Fibroblast of upper back skin (primary cell): Measurements from ENCODE around the gene NR1D1.
A peak's percentile ranks its signal among the peaks of the same experiment; 100 is the strongest.

Source experiments
- DNase-seq: peaks from one replicate; pipeline ENCODE4 v3.0.0-alpha.2; 2013

NR1D1 gene

DNA sequence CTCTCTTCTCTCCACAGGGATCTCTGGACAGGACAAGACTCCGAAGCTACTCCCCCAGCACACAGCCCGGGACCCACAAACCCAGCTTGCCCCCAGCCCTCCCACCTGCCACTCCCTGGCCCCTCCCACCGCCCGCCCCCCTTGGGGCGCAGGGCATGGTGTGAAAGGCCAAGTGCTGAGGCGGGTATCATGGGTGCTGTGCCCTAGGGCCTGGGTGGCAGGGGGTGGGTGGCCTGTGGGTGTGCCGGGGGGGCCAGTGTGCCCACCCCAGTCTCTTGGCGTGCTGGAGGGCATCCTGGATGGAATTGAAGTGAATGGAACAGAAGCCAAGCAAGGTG, 26.2 kb downstream of the NR1D1 start:
- no peak for DNase-seq

DNA sequence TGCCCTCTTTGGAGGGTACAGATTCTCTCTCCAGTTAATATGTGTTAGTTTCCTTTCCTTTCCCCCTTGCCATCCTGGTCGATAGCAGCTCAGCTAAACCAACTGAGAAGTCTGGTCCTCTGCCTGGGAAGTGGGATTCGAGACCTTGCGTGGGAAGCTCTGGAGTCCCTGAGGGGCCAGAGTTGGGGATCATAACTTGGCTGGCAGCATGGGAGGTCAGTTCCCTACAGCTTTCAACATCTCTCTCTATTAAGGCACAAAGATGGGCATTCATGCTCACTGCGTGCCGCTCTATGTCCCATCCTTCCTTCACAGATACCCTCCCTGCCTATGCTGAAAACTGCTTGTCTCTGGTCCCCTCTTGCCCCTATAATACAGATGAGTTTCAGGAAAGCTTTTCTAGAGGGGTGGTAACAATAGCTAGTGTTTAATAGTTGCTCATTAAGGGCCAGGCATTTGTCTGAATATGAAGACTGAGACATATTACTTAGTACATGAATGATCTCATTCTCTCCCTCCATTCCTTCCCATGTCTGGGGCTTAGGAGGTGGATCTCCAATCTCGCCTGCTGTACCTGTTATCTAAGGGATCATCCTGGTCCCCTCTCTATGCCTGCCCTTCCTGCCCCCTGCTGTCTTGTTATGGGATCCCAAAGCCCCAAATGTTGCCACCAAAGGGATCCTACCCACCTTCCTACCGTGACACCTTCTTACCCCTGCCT, 26.8 kb downstream of the NR1D1 start:
- no peak for DNase-seq

DNA sequence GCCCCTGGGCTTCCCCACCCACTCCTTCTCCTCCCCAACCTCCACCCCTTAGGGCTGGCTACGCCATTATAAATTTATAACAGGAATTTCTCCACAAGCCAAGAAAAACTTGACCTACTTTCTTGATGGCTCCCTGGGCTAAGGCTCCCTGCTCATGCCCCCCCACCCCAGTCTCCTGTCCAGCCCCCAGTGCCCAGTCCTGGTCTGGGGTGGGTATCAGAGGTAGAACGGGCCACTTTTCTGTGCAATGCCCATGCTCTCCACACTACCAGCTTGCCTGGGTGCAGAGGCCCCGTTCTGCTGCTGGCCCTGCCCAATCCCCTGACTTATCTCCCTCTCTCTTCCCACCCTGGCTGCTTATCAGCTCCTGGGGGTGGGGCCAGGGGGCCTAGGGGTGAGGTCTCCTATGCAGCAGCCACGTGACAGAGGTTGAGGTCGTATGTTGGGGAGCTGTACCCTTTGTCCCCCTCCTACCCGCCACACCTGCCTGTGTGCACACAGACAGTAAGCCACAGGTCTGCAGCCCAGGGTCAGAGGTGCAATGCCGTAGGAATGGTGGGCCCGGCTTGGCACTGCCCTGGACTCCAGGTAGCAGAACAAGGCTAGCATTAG, 27.5 kb downstream of the NR1D1 start:
- no peak for DNase-seq

DNA sequence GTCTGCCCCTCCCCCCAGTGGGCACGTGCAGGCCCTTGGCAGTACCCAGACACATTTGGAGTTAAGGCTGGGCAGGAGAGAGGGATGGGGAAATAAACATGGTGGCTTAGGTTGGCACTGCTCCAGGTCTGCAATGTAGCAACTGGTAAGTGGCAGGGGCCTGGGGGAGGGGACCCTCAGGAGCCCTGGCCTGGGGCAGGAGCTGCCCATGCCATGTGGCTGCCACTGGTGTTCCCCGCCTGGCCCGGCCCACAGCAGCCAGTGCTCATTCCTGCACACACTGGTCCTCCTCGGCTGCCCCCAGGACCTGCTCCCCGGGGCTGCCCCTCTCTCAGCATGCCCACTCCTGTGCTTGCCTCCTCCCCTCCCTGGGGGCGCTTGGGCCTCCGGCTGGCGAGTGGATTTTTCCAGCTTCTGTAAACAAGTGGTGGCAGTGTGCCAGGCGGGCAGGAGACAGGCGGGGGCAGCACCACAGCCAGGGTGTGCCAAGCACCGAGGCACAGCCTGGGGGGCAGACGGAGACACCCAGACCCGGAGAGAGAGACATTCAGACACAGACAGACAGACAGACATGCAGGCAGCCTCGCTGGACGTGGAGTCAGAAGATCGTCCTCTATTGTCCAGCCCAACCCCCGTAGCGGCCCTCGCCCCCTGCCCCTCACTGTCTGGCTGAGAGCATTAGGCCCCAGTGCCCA, 28.2 kb downstream of the NR1D1 start:
- DNase-seq: no peak

DNA sequence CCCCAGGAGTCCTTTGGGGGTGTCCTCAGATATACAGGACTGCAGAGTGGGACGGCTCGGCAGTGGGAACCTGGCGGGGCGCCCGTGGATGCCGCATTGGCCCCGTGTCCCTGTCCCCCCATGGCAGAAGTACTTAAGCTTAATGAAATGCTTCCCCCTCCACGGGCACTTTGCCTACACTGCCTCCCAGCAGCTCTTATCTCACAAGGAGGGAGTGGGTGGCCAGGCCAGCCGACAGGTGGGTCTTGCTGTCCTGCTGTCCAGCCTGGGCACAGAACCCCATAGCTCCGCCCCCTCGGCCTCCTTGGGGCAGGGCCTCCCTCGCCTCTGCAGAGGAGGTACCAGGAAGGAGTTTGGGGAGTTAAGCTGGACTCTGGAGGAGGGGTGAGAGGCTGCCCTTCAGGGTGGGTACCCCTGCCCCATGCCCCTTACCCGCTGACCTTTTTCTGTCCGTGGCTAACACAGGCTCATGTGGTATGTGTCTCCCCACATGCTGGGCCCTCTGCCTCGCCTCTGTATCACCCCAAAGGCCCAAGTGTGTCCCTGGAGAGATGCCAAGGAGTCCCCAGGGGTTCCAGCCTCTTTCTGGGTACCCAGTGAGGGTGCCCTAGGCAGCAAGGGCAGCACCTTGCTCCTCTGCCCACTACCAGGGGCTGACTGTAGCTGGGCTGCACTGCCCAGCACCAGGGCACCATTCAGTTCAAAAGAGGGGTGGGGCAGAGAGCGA, 28.9 kb downstream of the NR1D1 start:
- no peak for DNase-seq

DNA sequence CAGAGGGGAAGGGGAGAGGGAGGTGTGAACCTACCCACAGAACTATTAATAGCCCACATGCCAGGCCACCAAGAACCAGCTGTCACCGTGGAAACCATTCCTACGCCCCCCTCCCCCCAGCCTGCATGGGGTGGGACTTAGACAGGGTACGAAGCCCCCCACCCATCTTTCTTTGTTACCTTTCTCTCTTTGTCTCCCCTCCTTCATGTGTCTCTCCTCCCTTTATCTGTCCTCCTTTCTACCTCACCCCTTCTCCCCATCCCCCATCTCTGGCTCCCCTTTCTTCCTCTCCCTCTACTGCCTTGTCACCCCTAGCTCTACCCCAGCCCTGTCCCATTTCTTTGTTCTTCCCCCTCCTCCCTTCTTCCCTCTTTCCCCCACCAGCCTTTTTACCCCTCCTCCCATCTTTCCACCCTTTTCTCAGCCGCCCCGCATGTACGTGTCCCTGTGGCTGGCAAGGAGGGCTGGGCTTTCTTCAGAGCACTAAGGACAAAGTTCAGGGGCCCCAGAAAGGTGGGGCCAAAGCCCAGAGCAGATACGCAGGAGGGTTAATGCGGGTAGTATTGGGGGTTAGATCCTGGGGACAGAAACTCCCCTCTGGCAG, 29.6 kb downstream of the NR1D1 start:
- DNase-seq: no peak

DNA sequence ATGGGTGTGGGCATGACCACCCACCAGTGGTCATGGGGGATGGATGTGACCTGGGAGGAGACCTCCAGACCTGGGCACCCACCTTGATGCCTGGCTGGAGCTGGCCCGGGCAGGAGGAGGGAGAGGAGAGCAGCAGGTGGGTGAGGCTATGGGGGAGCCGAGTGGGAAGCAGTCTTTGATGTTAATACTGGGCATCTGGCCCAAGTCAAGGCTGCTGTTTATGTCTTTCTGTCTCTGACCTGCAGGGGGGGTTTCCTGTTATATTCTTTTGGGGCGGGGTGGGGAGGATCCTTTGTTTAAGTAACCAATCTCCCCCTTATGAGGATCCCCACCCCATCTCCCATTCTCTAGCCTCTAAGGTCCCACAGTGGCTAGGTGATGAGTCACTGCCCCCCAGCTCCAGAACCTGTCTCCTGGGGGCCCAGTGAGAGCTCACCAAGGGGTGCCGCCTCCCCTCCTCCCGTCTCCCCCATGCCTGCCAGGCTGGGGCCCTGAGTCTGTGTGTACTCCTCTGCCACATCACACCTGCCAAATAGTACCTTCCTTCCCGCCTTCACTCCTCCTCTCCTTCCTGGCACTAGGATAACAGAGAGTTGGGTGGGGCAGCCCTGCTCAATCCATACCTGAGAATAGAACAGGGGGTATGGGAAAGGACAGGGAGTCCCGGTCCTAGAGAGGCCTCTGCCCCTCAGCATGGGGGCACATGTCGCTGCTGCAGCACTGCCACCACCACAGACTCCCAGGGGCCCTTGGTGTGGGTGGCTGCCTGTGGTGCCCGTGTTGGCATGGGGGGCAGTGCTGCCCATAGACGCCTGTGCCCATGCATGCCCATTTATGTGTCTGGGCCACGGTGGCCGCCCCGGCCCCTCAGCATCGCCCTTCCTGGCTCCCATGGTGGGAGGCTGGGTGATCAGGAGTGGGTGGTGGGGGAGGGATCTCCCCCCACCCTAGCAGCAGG, 30.4 kb downstream of the NR1D1 start:
- peak; percentile 50 for DNase-seq

DNA sequence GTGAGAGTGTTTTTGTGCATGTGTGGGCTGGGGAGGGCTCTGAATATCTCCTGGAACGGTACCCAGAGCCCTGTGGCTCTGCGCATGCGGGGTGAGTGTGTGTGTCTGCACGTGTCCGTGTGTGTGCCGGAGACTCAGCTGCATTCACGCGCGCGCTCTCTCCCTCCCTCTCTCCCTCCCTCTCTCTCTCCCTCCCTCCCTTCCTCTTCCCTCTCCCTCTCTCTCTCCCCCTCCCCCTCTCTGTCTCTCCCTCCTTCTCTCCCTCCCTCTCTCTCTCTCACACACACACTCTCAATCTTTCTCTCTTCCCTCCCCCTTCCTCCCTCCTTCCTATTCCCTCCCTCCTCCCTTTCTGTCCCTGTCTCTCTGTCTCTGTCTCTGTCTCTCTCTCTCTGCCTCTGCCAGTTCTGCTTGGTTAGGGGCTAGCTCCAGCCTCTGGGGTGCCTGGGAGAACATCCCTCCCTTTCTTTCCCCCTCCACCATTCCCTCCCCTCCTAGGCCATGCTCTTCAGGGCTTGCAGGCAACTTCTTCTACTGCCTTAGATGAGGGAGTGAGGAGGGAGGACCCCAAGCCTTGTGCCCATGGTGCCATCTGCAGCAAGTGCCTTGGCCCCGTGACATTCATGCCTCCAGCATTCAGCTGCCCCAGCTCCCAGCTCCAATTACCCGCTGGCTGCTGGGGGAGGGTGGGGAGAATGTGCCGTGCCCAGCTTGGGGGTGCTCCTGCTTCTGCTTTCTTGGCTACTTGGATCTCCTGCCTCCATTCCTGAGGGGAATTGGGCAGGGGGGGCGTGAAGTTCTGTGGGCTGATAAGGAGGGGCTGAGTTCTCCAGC, 31.3 kb downstream of the NR1D1 start:
- DNase-seq: peak; percentile 86

DNA sequence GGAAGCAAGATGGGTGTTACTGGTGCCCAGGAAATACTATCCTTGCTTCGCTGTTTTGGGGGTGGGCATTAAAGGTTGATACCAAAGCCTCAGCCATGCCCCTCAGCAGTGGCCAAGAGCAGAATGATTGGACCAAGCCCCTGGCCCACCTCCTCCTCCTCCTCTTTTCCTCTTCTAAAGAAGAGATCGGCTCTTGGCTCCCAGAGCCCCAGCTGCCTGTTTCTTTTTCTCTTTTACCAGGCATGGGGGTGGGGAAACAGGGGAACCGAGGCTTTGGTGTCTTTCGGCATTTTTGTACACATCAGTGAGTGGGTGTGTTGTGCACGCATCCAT, 31.8 kb downstream of the NR1D1 start:
- no peak for DNase-seq

DNA sequence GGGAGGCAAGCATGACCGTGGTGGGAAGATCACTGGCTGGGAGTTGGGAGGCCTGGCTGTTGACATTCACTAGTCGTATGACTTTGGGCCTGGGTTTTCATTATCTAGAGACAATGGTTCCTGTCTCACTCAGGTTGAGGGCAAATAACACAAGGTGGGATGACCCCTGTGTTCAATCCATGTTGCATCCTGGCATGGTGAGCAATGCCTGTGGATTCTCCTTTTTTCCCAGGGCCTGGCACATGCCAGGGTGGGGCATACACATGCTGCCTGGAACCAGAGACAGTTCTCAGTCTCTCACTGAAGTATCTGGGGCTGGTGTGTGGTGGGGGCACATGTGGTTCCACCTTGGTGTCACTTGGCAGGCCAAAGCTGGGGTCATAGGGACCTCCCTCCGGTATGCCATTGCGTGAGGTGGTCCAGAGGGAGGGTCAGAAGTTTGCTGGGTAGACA, 32.2 kb downstream of the NR1D1 start:
- no peak for DNase-seq

DNA sequence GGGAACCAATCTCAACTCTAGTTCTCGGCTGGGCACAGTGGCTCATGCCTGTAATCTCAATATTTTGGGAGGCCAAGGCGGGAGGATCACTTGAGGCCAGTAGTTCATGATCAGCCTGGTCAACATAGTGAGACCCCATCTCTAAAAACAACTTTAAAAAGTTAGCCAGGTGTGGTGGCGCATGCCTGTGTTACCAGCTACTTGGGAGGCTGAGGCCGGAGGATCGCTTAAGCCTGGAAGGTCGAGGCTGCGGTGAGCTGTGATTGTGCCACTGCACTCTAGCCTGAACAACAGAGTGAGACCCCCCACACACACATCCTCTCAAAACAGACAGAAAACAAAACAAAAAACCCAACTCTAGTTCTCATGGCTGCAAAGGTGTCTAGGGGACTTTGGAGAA, 32.7 kb downstream of the NR1D1 start:
- DNase-seq: no peak

DNA sequence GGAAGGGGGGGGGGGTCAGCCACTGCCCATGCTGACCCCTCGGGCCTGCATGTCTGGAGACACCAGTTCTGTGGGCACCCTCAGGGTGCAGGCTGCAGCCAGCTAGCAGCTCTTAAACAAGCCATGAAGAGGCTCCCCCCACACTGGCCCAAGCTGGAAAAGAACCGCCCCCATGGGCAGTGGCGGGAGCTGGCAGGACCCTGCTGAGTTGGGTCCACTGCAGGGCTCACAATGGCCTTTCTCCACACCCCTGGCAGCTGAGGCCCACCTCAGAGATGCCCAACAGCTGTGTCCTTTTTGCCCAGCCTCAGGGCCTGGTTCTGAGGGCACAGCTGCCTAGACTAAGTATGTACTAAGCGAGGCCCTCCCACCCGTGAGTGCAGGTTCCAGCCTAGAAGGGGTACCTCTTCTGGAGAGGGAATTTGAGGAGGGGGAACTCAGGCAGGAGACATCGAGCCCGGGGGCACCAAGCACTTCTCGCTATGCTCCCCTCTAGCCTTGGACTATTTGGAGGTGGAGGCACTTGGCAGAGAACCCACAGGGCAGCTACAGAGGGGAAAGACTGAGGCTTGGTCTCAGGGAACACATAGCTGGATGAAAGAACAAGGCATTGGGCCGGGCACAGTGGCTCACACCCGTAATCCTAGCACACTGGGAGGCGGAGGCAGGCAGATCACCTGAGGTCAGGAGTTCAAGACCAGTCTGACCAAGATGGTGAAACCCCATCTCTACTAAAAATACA, 34.4 kb downstream of the NR1D1 start:
- no peak for DNase-seq

DNA sequence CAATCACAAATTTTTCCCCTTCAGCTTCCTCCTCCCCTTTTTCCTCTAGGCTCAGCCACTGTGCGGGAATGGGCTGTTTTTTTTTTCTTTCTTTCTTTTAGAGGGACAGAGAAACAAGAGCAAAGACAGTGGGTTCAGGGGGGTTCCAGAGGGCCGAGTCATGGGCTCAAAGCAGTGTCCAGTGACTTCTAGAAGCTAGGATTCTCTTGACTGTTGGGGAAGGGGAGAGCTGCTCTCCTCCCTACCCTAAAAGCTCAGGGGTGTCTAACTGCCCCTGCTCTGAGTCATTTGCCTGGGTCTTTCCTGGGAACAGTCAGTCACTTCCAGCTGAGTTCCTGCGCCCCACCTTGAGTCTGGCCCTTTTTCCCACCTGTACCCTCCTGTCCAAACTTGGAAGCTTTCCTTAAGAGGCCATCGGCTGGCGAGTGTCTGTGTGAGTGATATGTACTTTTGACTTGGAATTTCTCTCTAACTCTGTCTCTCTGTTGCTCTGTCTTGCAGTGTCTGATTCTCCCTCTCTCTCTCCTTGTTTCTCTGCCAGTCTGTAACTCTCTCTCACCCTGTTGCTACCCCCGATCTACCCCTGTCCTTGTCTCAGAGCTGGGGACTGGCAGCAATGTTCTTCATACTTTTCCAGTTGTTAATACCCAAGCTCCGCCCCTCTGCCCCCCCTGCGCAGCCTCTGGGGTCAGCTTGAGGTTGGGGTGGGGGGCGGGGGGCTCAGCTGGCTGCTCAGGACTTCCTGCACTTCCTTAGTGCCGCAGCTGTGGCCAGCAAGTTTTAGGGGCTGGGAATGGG, 35.2 kb downstream of the NR1D1 start:
- peak; percentile 60 for DNase-seq

DNA sequence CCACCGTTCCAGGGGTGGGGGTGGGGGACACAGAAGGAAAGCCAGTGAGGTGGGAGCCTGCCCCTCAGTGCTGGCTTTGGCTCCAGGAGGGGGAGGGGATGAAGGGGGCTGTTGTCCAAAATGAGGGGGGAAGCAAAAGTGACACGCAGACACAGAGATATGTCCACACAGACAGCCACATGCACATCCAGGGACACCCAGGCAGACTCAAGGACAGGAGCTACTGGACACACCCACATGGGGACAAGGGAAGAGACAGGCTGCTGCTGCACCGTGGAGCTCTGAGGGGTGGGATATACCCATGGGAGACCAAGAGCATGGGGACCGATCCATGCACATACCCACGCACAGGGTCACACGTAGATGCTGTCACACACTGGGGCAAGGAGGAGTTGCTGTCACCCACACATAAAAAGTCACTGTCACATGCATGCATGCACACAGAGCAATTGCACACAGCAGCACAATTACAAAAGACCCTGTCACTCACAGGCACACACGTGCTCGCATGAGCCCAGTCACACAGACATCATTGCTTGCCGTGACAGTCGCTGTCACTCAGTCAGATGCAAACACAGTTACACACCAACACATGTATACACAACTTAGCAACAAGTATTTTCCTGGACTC, 36.4 kb downstream of the NR1D1 start:
- DNase-seq: no peak

DNA sequence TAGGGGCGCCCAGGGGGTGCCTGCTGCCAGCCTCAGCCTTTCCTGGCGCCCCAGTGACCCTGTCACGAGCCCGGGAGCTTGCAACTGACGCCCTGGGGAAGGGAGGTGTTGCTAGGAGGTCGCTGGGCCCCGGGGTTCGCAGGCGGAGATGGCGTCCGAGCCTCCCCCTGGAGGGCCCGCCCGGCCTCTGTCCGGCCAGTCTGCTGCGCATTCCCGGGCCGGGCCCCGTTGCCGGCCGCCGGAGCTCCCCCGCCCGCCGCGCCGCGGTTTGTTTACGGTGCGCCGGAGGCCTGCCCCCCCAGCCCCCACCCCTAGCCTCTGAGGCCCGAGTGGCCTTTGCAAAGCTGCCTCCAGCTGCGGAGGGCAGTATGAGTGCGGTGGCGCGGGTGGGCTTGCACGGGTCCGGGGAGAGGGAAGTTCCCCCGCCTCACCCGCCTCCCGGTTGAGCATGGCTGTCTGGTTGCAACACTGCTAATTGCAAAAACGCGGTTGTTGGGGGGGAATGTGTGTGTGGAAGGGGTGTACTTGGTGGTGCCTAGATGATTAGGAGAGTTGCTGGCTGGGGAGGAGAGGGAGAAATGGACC, 37.1 kb downstream of the NR1D1 start:
- peak; percentile 25 for DNase-seq

DNA sequence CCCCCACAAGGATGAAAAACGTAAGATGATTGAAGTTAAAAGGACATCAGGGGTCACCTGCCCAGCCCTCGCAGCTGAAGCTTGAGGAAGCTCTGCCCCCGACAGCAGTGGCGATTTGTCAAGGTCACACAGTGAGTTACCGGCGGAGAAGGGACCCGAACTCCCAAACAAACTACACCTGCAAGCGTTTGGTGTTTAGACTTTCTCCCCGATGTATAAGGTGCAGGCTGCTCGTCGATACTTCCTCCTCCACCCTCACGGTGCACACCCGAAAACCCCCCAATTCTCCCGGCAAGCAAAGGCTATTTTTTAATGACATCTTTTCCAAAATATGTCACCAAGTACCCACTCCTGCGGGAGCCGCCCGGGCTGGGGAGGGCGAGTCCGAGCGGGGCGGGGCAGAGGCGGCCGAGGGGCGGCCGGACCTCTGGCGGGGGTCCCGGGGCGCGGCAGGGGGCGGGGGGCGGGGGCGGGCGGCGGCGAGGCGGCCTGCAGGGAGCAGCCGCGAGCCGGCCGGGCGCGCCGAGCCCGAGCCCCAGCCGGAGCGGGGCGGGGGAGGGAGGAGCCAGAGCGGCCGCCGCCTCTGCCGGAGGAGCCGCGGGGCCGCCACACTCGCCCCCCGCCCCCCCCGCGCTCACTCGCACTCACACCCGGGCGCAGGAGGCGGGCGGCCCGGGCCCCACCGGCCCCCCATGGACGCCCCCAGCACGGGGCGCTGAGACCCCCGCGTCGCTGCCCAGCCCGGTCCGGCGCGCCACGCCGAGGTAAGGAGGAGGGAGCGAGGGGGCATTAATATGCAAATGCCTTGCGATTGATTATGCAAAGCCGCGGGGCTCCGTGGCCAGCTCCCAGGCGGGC, 37.8 kb downstream of the NR1D1 start, which contains the start of gene THRA:
THRA (plus strand) TSS at position 637 of the 858 bp plus-strand sequence. CDS start 11,524 bp downstream, outside the sequence.
- peak; percentile 52 for DNase-seq

DNA sequence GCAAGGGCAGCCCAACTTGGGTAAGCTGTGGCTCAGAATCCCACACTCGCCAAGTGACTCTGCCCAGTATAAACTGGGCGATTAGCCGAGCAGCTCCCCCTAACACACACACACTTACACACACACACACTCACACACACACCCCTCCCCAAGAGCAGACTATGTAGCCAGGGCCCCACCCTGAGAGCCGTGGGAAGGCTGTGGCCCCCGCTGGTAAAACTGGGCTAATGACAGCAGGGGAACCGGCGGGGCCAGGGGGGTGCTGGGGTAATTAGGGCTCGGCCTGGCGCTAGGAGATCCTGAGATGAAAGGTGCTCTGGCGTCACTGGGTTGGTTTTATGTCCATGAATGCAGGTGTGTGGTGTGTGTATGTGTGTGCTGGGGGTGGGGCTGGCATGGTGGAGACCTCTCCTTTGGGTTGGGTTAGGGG, 38.8 kb downstream of the NR1D1 start:
- DNase-seq: no peak
